Epithelial cell of esophagus (primary cell): ENCODE measurements around the gene HOXB9.
A peak's percentile ranks its signal among the peaks of the same experiment; 100 is the strongest.

Experiments used
- DNase-seq: peaks from one replicate; pipeline ENCODE4 v3.0.0; 2010; ENCODE audit warnings: low read depth
- H3K4me3 ChIP-seq: 2 replicates; pipeline ENCODE4 v1.5.1; 2011; ENCODE audit warnings: mild to moderate bottlenecking, low read length, control low read depth
- CTCF ChIP-seq: IDR thresholded peaks from 2 replicates; pipeline ENCODE4 v1.5.1; 2011; ENCODE audit warnings: low read depth, mild to moderate bottlenecking, low read length, control low read depth, inconsistent platforms; ENCODE audit not compliant: insufficient read depth; ENCODE audit errors: missing control alignments

HOXB9 gene

GRCh38 chr17:48625495-48626244 lies 488 bp downstream of the HOXB9 start:
- peak; percentile 23 for DNase-seq
- no peak for TF ChIP-seq CTCF
- H3K4me3 ChIP-seq: no peak overlapping the region

- no peak overlapping the region for H3K4me3 ChIP-seq
- TF ChIP-seq CTCF: no peak
- DNase-seq: no peak
Measured at GRCh38 chr17:48624544-48625494, 1.3 kb downstream of the HOXB9 start.

- DNase-seq: no peak
- H3K4me3 ChIP-seq: no peak overlapping the region
- no peak for TF ChIP-seq CTCF
Measured at GRCh38 chr17:48624118-48624517, 2.0 kb downstream of the HOXB9 start.

GRCh38 chr17:48623583-48623982 lies 2.6 kb downstream of the HOXB9 start:
- no peak for TF ChIP-seq CTCF
- DNase-seq: no peak
- no peak overlapping the region for H3K4me3 ChIP-seq

GRCh38 chr17:48622857-48623256 lies 3.3 kb downstream of the HOXB9 start:
- TF ChIP-seq CTCF: no peak
- no peak overlapping the region for H3K4me3 ChIP-seq
- DNase-seq: no peak

GRCh38 chr17:48621410-48622392 lies 4.5 kb downstream of the HOXB9 start:
- no peak overlapping the region for H3K4me3 ChIP-seq
- TF ChIP-seq CTCF: no peak

More at GRCh38 chr17:48621410-48622392, 4.5 kb downstream of the HOXB9 start:
- DNase-seq: no peak
